ENCODE measurements around the gene CHGA. TPM values are rescaled to one million over a fixed set of nuclear protein-coding genes. Genes with fewer than 3 reads are reported as not detected.

CHGA gene
- polyA plus RNA-seq, 1 donor from 2014 or later, result 131 TPM

DNA sequence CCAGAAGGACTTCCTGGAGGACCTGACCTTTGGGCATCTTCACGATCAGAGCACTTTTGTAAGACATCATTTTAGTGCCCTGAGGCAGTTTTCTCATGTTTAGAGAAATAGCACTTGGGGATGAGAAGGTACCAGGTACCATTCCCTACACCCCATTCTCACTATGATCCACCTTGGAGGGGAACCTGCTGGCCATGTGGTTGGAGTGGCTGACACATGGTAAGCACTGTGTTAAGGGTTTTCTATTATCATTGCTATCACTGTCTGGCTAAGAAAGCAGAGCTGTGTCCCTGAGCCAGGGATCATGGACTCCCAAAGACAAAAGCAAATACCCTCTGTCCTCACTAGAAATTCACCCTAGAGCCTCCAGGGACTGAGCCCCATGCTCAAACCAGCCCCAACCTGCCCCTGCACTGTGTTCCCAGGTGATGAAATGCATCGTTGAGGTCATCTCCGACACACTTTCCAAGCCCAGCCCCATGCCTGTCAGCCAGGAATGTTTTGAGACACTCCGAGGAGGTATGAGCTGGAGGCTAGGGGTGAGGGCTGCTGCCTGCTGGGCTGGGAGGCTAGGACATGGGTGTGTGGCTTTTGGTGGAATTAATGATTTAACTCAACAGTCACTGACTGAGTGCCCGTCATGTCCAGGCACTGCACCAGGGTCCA is 3.4 kb downstream of the CHGA start:
- Histone ChIP-seq H3K27me3 (ENCODE audit: insufficient read depth, low read depth, low read length) (no peaks in the 10 kb centered on the region), H2AFZ (ENCODE audit: low read depth, low read length) (no peak overlapping the region), H3K9me2 (ENCODE audit: insufficient read depth, low read length) (no peaks in the 10 kb centered on the region), H3K9ac (ENCODE audit: low read length) (no peak overlapping the region), H3K9me3 (ENCODE audit: low read length) (no peaks in the 10 kb centered on the region), H3K79me2 (replicated peaks; ENCODE audit: insufficient read depth, low read length) (no peaks in the 10 kb centered on the region), H4K20me1 (ENCODE audit: insufficient read depth) (no peaks in the 10 kb centered on the region), H3F3A (ENCODE audit: insufficient read depth, low read length, poor library complexity, severe bottlenecking) (no peaks in the 10 kb centered on the region), H3K4me2 (ENCODE audit: low read length) (no peak overlapping the region), H3K36me3 (ENCODE audit: insufficient read depth, low read length) (no peaks in the 10 kb centered on the region), H3K27ac (ENCODE audit: low read length) (no peak overlapping the region), H3K4me3 (ENCODE audit: low read length) (no peak overlapping the region)
- TF ChIP-seq TAF1 (IDR thresholded peaks at IDR 0.05; ENCODE audit: low read depth), result no peak

- H3K4me3 ChIP-seq (ENCODE audit: low read length), result no peak overlapping the region
- H3K9me3 ChIP-seq (ENCODE audit: low read length), result no peaks in the 10 kb centered on the region
- no peak overlapping the region for H2AFZ ChIP-seq (ENCODE audit: low read depth, low read length)
- H3K4me2 ChIP-seq (ENCODE audit: low read length), result no peak overlapping the region
- TF ChIP-seq EP300 (conservative IDR thresholded peaks at IDR 0.05; ENCODE audit: poor library complexity, severe bottlenecking), result no peak
- TF ChIP-seq, protein P1, sequence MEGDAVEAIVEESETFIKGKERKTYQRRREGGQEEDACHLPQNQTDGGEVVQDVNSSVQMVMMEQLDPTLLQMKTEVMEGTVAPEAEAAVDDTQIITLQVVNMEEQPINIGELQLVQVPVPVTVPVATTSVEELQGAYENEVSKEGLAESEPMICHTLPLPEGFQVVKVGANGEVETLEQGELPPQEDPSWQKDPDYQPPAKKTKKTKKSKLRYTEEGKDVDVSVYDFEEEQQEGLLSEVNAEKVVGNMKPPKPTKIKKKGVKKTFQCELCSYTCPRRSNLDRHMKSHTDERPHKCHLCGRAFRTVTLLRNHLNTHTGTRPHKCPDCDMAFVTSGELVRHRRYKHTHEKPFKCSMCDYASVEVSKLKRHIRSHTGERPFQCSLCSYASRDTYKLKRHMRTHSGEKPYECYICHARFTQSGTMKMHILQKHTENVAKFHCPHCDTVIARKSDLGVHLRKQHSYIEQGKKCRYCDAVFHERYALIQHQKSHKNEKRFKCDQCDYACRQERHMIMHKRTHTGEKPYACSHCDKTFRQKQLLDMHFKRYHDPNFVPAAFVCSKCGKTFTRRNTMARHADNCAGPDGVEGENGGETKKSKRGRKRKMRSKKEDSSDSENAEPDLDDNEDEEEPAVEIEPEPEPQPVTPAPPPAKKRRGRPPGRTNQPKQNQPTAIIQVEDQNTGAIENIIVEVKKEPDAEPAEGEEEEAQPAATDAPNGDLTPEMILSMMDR (IDR thresholded peaks at IDR 0.05; ENCODE audit: poor library complexity, severe bottlenecking), result no peak
- no peak for TF ChIP-seq EZH2 (IDR thresholded peaks at IDR 0.05; ENCODE audit: borderline replicate concordance, insufficient read depth, low read length, poor library complexity, severe bottlenecking)
- TF ChIP-seq, protein P2, sequence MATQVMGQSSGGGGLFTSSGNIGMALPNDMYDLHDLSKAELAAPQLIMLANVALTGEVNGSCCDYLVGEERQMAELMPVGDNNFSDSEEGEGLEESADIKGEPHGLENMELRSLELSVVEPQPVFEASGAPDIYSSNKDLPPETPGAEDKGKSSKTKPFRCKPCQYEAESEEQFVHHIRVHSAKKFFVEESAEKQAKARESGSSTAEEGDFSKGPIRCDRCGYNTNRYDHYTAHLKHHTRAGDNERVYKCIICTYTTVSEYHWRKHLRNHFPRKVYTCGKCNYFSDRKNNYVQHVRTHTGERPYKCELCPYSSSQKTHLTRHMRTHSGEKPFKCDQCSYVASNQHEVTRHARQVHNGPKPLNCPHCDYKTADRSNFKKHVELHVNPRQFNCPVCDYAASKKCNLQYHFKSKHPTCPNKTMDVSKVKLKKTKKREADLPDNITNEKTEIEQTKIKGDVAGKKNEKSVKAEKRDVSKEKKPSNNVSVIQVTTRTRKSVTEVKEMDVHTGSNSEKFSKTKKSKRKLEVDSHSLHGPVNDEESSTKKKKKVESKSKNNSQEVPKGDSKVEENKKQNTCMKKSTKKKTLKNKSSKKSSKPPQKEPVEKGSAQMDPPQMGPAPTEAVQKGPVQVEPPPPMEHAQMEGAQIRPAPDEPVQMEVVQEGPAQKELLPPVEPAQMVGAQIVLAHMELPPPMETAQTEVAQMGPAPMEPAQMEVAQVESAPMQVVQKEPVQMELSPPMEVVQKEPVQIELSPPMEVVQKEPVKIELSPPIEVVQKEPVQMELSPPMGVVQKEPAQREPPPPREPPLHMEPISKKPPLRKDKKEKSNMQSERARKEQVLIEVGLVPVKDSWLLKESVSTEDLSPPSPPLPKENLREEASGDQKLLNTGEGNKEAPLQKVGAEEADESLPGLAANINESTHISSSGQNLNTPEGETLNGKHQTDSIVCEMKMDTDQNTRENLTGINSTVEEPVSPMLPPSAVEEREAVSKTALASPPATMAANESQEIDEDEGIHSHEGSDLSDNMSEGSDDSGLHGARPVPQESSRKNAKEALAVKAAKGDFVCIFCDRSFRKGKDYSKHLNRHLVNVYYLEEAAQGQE (IDR thresholded peaks at IDR 0.05; ENCODE audit: borderline replicate concordance), result no peak
- no peak for TF ChIP-seq TAF1 (IDR thresholded peaks at IDR 0.05; ENCODE audit: low read depth)
- no peak for TF ChIP-seq POLR2AphosphoS5 (IDR thresholded peaks at IDR 0.05)
- no peak for TF ChIP-seq MXI1 (conservative IDR thresholded peaks at IDR 0.05; ENCODE audit: poor library complexity, severe bottlenecking)
- no peak for TF ChIP-seq RAD21 (conservative IDR thresholded peaks at IDR 0.05)
- no peak for TF ChIP-seq SMC3 (conservative IDR thresholded peaks at IDR 0.05; ENCODE audit: poor library complexity)
- no peaks in the 10 kb centered on the region for H3K79me2 ChIP-seq (replicated peaks; ENCODE audit: insufficient read depth, low read length)
- H3K36me3 ChIP-seq (ENCODE audit: insufficient read depth, low read length), result no peaks in the 10 kb centered on the region
- no peaks in the 10 kb centered on the region for H4K20me1 ChIP-seq (ENCODE audit: insufficient read depth)
- no peak overlapping the region for H3K9ac ChIP-seq (ENCODE audit: low read length)
- no peaks in the 10 kb centered on the region for H3F3A ChIP-seq (ENCODE audit: insufficient read depth, low read length, poor library complexity, severe bottlenecking)
- no peak overlapping the region for H3K27ac ChIP-seq (ENCODE audit: low read length)
- H3K9me2 ChIP-seq (ENCODE audit: insufficient read depth, low read length), result no peaks in the 10 kb centered on the region
- H3K27me3 ChIP-seq (ENCODE audit: insufficient read depth, low read depth, low read length), result no peaks in the 10 kb centered on the region
Observed at GRCh38 chr14:92926931-92927330, 4.0 kb downstream of the CHGA start.

All from neural cell (in vitro differentiated cells).